OCI-LY7 (cell line): ENCODE data around the gene ELMO1. TPM values are rescaled to one million over a fixed set of nuclear protein-coding genes. Genes with fewer than 3 reads are reported as not detected.
"Not testable (repeated sequence)": the region's sequence is repeated elsewhere in the genome, so short reads cannot be mapped to it uniquely, and the experiment has no call there.

ENCODE experiments used
- BruUV-seq: library from RNA; stranded (reverse); fragments of 400-500 nt; replicated peaks from 2 replicates; lab custom pipeline; 2021; lab: Mats Ljungman, UMichigan
- CTCF ChIA-PET: fragments of 300-600 bp; sonication (Branson Sonifier 250); formaldehyde crosslinking; loops from one replicate; lab custom pipeline; 2022; ENCODE audit warnings: antibody characterized with exemption; ENCODE audit not compliant: unreplicated experiment; lab: Charles Lee
- POLR2A ChIA-PET: fragments of 300-600 bp; sonication (Branson Sonifier 250); formaldehyde crosslinking; loops from one replicate; lab custom pipeline; 2022; ENCODE audit warnings: antibody characterized with exemption; lab: Charles Lee
- DNase-seq: peaks from one replicate; pipeline ENCODE4 v3.0.0-alpha.2; 2015; ENCODE audit warnings: low spot score
- H2AFZ ChIP-seq: fragments of 200-600 bp; sonication (generic), shearing (Covaris generic); 2 replicates; pipeline ENCODE4 v1.6.1; 2014; ENCODE audit warnings: mild to moderate bottlenecking, antibody characterized with exemption, low read length, moderate library complexity
- H3K27ac ChIP-seq: fragments of 200-600 bp; sonication (generic); 2 replicates; pipeline ENCODE4 v1.5.1; 2014; ENCODE audit warnings: mixed run types, low read depth, mild to moderate bottlenecking, moderate library complexity, low read length, inconsistent platforms; ENCODE audit not compliant: poor library complexity, severe bottlenecking
- H3K36me3 ChIP-seq: fragments of 200-600 bp; sonication (generic); 2 replicates; pipeline ENCODE4 v1.6.1; 2014; ENCODE audit warnings: mild to moderate bottlenecking, antibody characterized with exemption, low read length, moderate library complexity, mixed read lengths; ENCODE audit not compliant: insufficient read depth
- H3K4me1 ChIP-seq: fragments of 200-600 bp; sonication (generic); 2 replicates; pipeline ENCODE4 v1.5.1; 2014; ENCODE audit warnings: mild to moderate bottlenecking, low read length; ENCODE audit not compliant: insufficient read depth, poor library complexity, severe bottlenecking
- H3K4me2 ChIP-seq: fragments of 200-600 bp; sonication (generic); 2 replicates; pipeline ENCODE4 v1.6.1; 2014; ENCODE audit warnings: mild to moderate bottlenecking, low read length
- H3K4me3 ChIP-seq: fragments of 200-600 bp; sonication (generic); 2 replicates; pipeline ENCODE4 v1.5.1; 2014; ENCODE audit warnings: mild to moderate bottlenecking, low read depth, low read length; ENCODE audit not compliant: poor library complexity, severe bottlenecking
- H3K79me2 ChIP-seq: fragments of 200-600 bp; sonication (generic); 2 replicates; pipeline ENCODE4 v1.6.1; 2016; ENCODE audit warnings: low read depth, mild to moderate bottlenecking, low read length, moderate library complexity, mixed read lengths; ENCODE audit not compliant: insufficient read depth
- H3K9me2 ChIP-seq: fragments of 200-600 bp; sonication (generic); 2 replicates; pipeline ENCODE4 v1.6.1; 2016; ENCODE audit warnings: mild to moderate bottlenecking, low read length, mixed read lengths; ENCODE audit not compliant: insufficient read depth
- H3K9me3 ChIP-seq: fragments of 200-600 bp; sonication (generic); 2 replicates; pipeline ENCODE4 v1.6.1; 2014; ENCODE audit warnings: mild to moderate bottlenecking, mixed run types, low read length, mixed read lengths
- H4K20me1 ChIP-seq: fragments of 200-600 bp; sonication (generic); 2 replicates; pipeline ENCODE4 v1.6.1; 2014; ENCODE audit warnings: mild to moderate bottlenecking, antibody characterized with exemption, low read length, moderate library complexity, mixed read lengths; ENCODE audit not compliant: insufficient read depth
- EZH2phosphoT487 ChIP-seq: fragments of 200-600 bp; sonication (generic); IDR thresholded peaks from 2 replicates; pipeline ENCODE4 v1.6.1; 2018; ENCODE audit warnings: low read depth, borderline replicate concordance, mild to moderate bottlenecking, mixed run types, antibody characterized with exemption, low read length, moderate library complexity, mixed read lengths
- intact Hi-C: fragments of 100-400 bp; cut with micrococcal nuclease; formaldehyde crosslinking; loops from one replicate; pipeline ENCODE4 v1.10.0; 2022; ENCODE audit not compliant: unreplicated experiment
- total RNA-seq, 2 experiments: library from RNA; depleted of rRNA in 1 of 2; stranded (reverse); fragments of >200 nt in 1 of 2; shearing (Covaris generic) in 1 of 2; gene quantifications; 2 replicates each; pipeline ENCODE4 v1.2.3, GENCODE V29; 2014 to 2022
- TF ChIP-seq, protein P1 (sequence below): fragments of 200-600 bp; sonication (generic); conservative IDR thresholded peaks from 2 replicates; pipeline ENCODE4 v1.5.1; 2014; ENCODE audit warnings: mild to moderate bottlenecking, antibody characterized with exemption, low read length, moderate library complexity, mixed read lengths

The ELMO1 gene
- total RNA-seq, 2 experiments from 2014 or later = 101 to 103 TPM

DNA sequence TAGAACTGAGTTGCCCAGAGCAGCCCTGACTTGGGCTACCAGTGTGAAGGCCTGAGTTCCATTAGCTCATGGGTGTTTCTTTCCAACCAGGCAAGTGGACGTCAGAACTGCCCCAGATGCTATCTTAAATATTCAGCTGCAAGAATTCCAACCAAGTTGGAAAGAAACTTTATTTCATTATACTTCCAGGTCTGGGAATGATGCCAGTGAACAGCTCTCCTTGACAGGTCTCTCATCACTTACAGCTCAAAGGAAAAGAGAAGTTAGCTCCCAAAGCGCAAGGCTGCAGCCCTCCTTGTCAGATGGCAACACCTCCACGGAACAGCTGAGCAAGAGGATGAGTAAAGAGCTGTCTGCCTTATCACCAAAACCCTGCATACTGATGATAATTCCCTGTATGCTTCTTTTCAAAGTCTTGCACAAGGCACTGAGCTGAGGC, 468.8 kb downstream of the ELMO1 start:
- Histone ChIP-seq H4K20me1 (no peaks in the 10 kb centered on the region; the same call in 1 of the 2 replicates), H3K36me3 (peaks cover 4% of the 10 kb centered on the region; the same call in 1 of the 2 replicates), H3K4me3 (no peak overlapping the region), H2AFZ (no peak overlapping the region), H3K79me2 (no peaks in the 10 kb centered on the region), H3K9me3 (no peaks in the 10 kb centered on the region), H3K9me2 (no peaks in the 10 kb centered on the region), H3K27ac (no peak overlapping the region), H3K4me2 (no peak overlapping the region), H3K4me1 (peaks cover 4% of the 10 kb centered on the region)
- no peak for TF ChIP-seq EZH2phosphoT487
- TF ChIP-seq, protein P1, sequence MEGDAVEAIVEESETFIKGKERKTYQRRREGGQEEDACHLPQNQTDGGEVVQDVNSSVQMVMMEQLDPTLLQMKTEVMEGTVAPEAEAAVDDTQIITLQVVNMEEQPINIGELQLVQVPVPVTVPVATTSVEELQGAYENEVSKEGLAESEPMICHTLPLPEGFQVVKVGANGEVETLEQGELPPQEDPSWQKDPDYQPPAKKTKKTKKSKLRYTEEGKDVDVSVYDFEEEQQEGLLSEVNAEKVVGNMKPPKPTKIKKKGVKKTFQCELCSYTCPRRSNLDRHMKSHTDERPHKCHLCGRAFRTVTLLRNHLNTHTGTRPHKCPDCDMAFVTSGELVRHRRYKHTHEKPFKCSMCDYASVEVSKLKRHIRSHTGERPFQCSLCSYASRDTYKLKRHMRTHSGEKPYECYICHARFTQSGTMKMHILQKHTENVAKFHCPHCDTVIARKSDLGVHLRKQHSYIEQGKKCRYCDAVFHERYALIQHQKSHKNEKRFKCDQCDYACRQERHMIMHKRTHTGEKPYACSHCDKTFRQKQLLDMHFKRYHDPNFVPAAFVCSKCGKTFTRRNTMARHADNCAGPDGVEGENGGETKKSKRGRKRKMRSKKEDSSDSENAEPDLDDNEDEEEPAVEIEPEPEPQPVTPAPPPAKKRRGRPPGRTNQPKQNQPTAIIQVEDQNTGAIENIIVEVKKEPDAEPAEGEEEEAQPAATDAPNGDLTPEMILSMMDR = no peak
- ChIA-PET POLR2A (interaction anchor here (0.7 to 3.1 kb wide), 5 partner anchors 9 to 1336 kb away, joined by 3 to 15 read pairs (median 4); no protein-coding TSS in a partner anchor), CTCF (no interaction called here)
- DNase-seq = no peak
- BruUV-seq = no TSS peak
- intact Hi-C loops = no loop called here

DNA sequence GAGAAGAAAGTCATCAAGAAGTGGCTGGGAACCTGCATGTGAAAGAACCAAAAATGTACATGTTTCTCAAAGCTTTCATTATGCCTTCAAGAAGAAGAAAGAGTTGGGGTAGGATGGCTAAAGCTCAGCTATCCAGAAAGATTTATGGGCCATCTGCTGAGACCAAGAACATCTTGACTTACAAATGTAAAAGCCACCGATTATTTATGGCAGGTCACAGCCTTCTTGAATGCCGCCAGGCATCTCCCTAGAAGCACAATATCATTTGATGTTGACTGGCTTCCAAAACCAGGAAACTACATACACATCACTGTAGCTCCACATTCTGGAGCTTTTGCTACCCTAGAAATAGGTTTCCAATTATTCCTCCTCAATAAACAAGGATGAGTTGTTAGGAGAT, 470.2 kb downstream of the ELMO1 start:
- no peaks in the 10 kb centered on the region for H3K9me3 ChIP-seq
- no peak overlapping the region for H3K4me2 ChIP-seq
- no peaks in the 10 kb centered on the region for H3K4me1 ChIP-seq
- TF ChIP-seq, protein P1 = no peak
- TF ChIP-seq EZH2phosphoT487 = no peak
- no peak for DNase-seq
- H4K20me1 ChIP-seq = no peaks in the 10 kb centered on the region; the same call in 1 of the 2 replicates
- H3K4me3 ChIP-seq = no peak overlapping the region
- H2AFZ ChIP-seq = no peak overlapping the region
- no peaks in the 10 kb centered on the region for H3K9me2 ChIP-seq
- H3K27ac ChIP-seq = no peak overlapping the region
- BruUV-seq = no TSS peak
- H3K79me2 ChIP-seq = no peaks in the 10 kb centered on the region
- ChIA-PET CTCF (interaction anchor here (0.6 kb wide), 1 partner anchor 467 kb away, joined by 3 read pairs; no protein-coding TSS in a partner anchor), POLR2A (no interaction called here)
- H3K36me3 ChIP-seq = peaks cover 4% of the 10 kb centered on the region; the same call in 1 of the 2 replicates
- intact Hi-C loops = no loop called here

DNA sequence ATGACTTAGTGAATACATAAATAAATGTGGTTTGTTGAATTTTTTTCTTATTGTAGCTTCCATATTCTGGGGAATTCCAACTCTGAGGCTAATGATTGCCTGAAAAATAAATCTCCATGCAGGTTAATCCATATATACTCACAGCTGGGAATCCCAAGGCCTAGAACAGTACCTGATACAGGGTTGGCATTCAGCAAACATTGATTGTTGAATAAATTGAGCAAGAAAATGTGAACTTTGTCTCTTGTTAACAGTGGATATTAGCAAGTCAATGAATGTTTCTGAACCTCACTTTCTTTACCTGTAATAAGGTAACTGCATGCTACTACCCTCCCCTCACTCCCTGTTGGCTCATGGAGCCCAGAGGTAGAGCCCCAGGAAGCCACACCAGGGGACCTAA, 470.8 kb downstream of the ELMO1 start:
- POLR2A ChIA-PET = interaction anchor here (2.1 kb wide), 1 partner anchor 10 kb away, joined by 6 read pairs; no protein-coding TSS in a partner anchor
- H2AFZ ChIP-seq = no peak overlapping the region
- no peak overlapping the region for H3K4me2 ChIP-seq
- no peaks in the 10 kb centered on the region for H3K79me2 ChIP-seq
- no peaks in the 10 kb centered on the region for H3K9me3 ChIP-seq
- no peak overlapping the region for H3K27ac ChIP-seq
- H4K20me1 ChIP-seq = no peaks in the 10 kb centered on the region; the same call in 1 of the 2 replicates
- H3K4me1 ChIP-seq = no peaks in the 10 kb centered on the region
- no peaks in the 10 kb centered on the region for H3K9me2 ChIP-seq
- TF ChIP-seq, protein P1 = no peak
- TF ChIP-seq EZH2phosphoT487 = no peak
- H3K36me3 ChIP-seq = peaks cover 4% of the 10 kb centered on the region; the same call in 1 of the 2 replicates
- no peak for DNase-seq
- CTCF ChIA-PET = no interaction called here
- intact Hi-C loops = no loop called here
- BruUV-seq = no TSS peak
- no peak overlapping the region for H3K4me3 ChIP-seq

DNA sequence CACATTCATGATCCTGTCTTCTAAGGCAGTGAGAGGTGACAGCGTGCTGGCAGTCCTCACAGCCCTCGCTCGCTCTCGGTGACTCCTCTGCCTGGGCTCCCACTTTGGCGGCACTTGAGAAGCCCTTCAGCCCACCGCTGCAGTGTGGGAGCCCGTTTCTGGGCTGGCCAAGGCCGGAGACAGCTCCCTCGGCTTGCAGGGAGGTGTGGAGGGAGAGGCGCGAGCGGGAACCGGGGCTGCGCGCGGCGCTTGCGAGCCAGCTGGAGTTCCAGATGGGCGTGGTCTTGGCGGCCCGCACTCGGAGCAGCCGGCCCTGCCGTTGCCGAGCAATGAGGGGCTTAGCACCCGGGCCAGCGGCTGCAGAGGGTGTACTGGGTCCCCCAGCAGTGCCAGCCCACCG, 475.1 kb downstream of the ELMO1 start:
- intact Hi-C loops, H3K4me3 ChIP-seq, H3K4me1 ChIP-seq, H3K79me2 ChIP-seq, H4K20me1 ChIP-seq, H3K4me2 ChIP-seq, H2AFZ ChIP-seq, CTCF ChIA-PET, POLR2A ChIA-PET, BruUV-seq, DNase-seq, H3K9me2 ChIP-seq, H3K9me3 ChIP-seq, H3K27ac ChIP-seq, H3K36me3 ChIP-seq: not testable (repeated sequence)
